PFSK-1 (cell line): Measurements from ENCODE around the gene CD9.

Source experiments
- SIN3A ChIP-seq: IDR thresholded peaks from 2 replicates; pipeline ENCODE4 v1.6.1; 2012; ENCODE audit warnings: mild to moderate bottlenecking, low read length, moderate library complexity, borderline replicate concordance; ENCODE audit not compliant: insufficient read depth
- TAF1 ChIP-seq: IDR thresholded peaks from 2 replicates; pipeline ENCODE4 v1.6.1; 2012; ENCODE audit warnings: low read length, control low read depth, borderline replicate concordance; ENCODE audit not compliant: insufficient read depth
- TF ChIP-seq, protein P1 (sequence below), 2 experiments: IDR thresholded peaks; 2 replicates each; pipeline versions ENCODE4 v1.6.1 to v1.8.0; 2011 to 2012; ENCODE audit warnings: low read depth in 2 of 2, low read length in 2 of 2, control low read depth in 1 of 2, inconsistent platforms in 1 of 2, mild to moderate bottlenecking in 1 of 2, moderate library complexity in 1 of 2; ENCODE audit not compliant: insufficient read depth in 1 of 2

DNA sequence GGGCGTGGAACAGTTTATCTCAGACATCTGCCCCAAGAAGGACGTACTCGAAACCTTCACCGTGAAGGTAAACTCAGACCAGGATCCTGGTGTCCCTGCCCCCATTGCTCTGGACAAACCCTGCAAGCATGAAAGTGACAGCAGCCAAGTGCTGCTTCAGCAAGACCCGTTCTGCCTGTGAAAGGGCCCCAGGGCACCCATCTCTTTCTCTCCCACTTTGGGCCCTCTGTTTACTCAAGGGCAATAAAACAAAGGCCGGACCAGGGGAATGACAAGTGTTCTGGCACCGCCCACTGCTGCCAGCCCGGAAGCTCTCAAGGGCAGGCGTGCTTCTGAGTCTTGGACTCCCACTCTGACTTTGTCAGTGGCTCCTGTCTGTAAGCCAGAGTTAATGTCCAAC is 35.3 kb downstream of the CD9 start:
- TF ChIP-seq, protein P1, sequence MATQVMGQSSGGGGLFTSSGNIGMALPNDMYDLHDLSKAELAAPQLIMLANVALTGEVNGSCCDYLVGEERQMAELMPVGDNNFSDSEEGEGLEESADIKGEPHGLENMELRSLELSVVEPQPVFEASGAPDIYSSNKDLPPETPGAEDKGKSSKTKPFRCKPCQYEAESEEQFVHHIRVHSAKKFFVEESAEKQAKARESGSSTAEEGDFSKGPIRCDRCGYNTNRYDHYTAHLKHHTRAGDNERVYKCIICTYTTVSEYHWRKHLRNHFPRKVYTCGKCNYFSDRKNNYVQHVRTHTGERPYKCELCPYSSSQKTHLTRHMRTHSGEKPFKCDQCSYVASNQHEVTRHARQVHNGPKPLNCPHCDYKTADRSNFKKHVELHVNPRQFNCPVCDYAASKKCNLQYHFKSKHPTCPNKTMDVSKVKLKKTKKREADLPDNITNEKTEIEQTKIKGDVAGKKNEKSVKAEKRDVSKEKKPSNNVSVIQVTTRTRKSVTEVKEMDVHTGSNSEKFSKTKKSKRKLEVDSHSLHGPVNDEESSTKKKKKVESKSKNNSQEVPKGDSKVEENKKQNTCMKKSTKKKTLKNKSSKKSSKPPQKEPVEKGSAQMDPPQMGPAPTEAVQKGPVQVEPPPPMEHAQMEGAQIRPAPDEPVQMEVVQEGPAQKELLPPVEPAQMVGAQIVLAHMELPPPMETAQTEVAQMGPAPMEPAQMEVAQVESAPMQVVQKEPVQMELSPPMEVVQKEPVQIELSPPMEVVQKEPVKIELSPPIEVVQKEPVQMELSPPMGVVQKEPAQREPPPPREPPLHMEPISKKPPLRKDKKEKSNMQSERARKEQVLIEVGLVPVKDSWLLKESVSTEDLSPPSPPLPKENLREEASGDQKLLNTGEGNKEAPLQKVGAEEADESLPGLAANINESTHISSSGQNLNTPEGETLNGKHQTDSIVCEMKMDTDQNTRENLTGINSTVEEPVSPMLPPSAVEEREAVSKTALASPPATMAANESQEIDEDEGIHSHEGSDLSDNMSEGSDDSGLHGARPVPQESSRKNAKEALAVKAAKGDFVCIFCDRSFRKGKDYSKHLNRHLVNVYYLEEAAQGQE (IDR thresholded peaks at IDR 0.05; ENCODE audit: insufficient read depth in 1 of 2, low read depth in 2 of 2, low read length in 2 of 2) = no peak
- TF ChIP-seq TAF1 (no peak), SIN3A (no peak)
